HG02623 (cell line): ENCODE results near the gene PRDM10.
A peak's percentile ranks its signal among the peaks of the same experiment; 100 is the strongest.
"Not testable (repeated sequence)": the region's sequence is repeated elsewhere in the genome, so short reads cannot be mapped to it uniquely, and the experiment has no call there.

Experiments used
- ATAC-seq: cut with Tn5 transposase; IDR thresholded peaks from one replicate; pipeline ENCODE4 v1.9.1; 2021; ENCODE audit warnings: moderate library complexity; ENCODE audit not compliant: unreplicated experiment

Gene PRDM10

DNA sequence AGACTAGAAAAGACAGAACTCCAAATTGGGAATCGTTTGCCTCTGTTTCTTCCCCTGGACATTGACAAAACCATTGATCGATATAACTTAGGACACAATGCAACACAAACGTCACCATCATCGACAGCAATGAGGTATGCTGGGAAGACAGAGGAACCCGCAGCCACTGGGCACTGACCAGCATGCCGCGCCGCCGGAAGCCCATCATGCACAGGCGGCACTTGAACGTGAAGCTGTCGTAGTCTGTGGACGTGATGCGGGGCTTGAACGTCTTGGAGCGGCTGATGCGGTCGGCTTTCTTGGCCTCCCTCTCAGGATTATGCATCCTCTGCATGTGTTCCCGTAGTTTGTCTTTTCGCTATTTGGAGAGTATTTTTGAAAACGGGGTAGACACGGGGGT lies 84.3 kb downstream of the PRDM10 start:
- ATAC-seq, result no peak

GRCh38 chr11:129917231-129917630 lies 85.4 kb downstream of the PRDM10 start:
- ATAC-seq, result no peak

- no peak for ATAC-seq
These were observed 91.3 kb downstream of the PRDM10 start for GRCh38 chr11:129911298-129911697.

- no peak for ATAC-seq
These were observed 92.3 kb downstream of the PRDM10 start for GRCh38 chr11:129910360-129910759.

GRCh38 chr11:129905402-129905801 lies 97.2 kb downstream of the PRDM10 start:
- ATAC-seq, result no peak

GRCh38 chr11:129896062-129896461 lies 106.6 kb downstream of the PRDM10 start:
- ATAC-seq, result no peak

DNA sequence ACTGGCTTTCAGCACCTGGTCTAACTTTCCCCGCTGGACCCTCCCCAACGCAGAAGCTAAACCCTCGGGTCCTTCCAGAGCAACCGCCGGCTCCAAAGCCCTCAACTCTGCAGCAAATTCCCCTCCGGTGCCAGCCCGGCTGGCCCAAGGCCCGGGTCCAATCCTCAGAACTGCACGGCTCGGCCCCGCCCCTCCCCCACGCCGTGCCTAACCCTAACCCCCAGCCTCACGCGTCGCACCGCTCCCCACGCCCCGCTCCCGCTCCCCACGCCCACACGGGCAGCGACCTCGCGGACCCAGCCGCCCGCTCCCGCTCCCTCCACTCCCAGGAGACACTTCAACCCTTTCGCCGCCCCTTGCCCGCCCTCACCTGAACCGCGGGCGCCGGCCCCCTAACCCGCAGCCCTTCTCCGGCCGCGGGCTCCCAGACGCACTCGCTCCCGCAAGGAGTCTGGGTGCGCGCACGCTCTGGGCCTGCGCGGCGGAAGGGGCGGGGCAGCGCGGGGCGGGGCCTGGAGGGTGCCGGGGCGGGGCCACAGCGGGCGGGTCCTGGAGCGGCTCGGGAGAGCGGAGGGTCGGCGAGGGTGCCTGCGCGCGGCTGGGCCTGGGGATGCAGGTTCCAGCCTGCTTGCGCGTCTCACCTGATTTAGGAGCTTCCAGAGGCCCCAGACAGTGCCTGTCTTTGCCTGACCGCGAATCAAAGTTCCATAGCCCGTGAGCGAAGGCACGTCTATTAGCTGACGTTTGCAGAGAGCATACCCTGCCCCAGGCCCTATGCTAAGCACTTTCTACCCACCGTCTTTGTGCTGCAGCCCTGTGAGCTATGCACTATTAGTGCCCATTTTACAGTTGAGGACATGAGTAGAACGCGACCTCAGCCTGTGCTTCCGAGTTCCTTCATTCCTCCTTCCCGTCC lies 107.3 kb downstream of the PRDM10 start, which contains the start of gene NFRKB:
Gene NFRKB (minus strand): TSS at position 453 of the 916 bp plus-strand sequence. CDS start 2,729 bp downstream, outside the sequence.
- peak; percentile 98 for ATAC-seq

DNA sequence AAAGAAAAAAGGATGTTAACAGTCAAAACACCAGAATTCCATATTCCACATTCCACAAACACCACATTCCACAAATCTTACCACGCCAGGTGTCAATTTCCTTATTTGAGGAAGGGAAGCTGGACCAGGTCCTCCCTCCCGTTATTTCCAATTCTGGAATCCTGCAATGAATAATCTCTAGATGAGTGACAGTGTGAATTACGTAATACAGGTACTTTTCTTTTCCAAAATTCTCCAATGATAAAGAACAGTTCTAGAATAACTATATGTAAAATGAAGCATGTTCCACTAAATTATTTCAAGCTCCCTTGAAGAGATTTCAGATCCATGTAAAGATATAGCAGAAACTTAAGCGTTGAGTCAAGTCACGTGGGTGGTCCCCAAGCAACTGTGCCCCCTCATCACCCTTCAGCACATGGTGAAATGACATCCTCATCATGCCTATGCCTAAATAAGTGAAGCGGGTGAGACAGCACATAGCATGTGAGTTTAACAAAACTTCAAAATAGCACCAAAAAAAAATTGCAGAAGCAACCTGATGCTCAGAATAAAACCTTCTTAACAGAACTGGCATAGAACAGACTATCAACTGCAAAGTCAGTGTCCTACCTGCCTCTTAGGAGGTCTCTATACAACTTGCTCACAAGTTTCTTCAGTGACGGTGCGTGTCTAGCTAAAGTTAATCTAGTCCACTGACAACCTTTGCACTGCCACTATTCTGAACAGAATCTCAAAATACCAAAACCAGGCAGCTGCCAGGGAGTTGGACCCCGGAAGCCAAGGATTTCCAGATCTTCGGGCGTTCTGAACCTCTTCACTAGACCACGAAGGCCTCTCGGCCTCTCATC lies 108.1 kb downstream of the PRDM10 start:
- ATAC-seq, result no peak

GRCh38 chr11:129888451-129888850 lies 114.2 kb downstream of the PRDM10 start:
- no peak for ATAC-seq

DNA sequence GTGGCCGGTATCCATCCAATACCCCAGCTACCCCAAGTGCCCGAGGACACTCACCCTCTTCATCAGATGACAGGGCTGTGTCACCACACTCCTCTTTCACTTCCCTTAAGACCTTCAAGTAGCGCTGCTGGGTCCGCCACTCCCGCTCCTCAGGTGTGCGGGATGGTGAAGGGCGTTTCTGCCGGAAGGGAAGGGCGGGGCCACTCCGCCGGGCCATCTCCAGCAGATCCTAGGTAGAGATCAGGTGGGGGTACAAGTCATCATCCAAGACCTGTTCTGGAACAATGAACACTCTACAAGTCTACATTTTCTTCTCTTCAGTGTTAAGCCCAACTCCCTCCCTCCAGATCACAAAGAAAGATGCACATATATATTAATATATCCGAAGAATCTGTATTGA lies 117.3 kb downstream of the PRDM10 start:
- no peak for ATAC-seq

DNA sequence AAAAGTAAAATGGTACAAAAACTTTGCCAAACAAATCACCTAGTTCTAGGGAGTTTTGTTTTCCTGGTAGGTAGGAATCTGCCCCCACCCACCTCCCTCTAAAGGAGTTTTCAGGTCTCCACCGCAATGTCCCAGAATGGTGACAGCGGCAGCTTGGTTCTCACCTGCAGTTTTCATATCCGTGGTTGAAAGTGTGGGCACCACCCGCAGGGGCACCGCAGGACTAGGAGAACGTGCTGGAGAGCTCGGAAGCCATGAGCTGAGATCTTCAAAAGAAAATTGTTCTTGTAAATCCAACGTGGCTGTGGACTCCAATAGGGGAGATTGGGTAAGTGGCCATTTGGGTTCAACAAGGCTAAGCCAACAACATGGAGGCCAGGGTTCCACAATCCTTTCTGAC lies 118.1 kb downstream of the PRDM10 start:
- no peak for ATAC-seq

GRCh38 chr11:129881570-129882170 lies 121.0 kb downstream of the PRDM10 start:
- no peak for ATAC-seq

DNA sequence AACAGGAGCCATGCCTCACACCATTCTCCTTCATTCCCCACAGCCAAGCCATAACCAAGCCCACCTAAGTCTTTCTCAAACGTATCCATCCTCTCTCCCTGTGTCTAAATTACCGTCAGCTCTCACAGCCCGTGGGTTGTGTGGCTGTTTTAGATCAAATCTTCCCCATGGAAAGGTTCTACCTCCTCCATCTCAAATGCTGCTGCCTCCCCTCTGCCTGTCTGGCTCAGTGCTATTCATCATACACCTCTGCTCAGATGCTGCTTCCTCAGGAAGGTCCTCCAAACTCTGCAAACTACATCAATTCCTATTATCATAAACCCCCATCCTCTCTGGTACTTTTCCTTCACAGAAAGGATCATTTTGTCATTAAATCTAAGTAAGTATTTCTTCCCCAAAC lies 122.3 kb downstream of the PRDM10 start:
- no peak for ATAC-seq

- no peak for ATAC-seq
These were observed 130.7 kb downstream of the PRDM10 start for GRCh38 chr11:129871914-129872313.

- not testable (repeated sequence) for ATAC-seq
These were observed 134.0 kb downstream of the PRDM10 start for GRCh38 chr11:129868626-129869025.

DNA sequence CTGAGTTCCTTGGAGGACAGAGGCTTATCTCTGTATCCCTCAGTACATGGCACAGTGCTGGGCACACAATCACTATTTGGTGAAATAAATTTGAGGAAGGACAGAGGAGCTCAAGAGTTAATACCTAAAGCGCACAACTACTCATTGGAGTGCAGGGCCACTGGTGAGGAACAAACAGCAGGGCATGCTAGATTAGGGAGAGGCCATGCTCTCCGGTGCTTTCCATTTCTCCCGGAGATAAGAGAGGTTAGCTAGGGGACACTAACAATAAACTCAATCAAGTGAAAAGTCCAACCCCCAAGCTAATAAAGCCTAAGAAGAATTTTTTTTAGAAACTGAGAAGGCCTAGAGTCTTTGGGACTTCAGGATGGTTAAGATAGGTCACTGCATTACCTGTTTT lies 136.3 kb downstream of the PRDM10 start:
- ATAC-seq, result no peak

- no peak for ATAC-seq
These were observed 136.9 kb downstream of the PRDM10 start for GRCh38 chr11:129865701-129866100.

- ATAC-seq, result no peak
These were observed 137.8 kb downstream of the PRDM10 start for GRCh38 chr11:129864811-129865210.

GRCh38 chr11:129861702-129862522 lies 140.7 kb downstream of the PRDM10 start:
- no peak for ATAC-seq

- no peak for ATAC-seq
These were observed 146.6 kb downstream of the PRDM10 start for GRCh38 chr11:129856036-129856435.
